ENCODE results near the gene AIFM3. TPM values are rescaled to one million over a fixed set of nuclear protein-coding genes. Genes with fewer than 3 reads are reported as not detected.
A peak's percentile ranks its signal among the peaks of the same experiment; 100 is the strongest.
"Not testable (repeated sequence)": the region's sequence is repeated elsewhere in the genome, so short reads cannot be mapped to it uniquely, and the experiment has no call there.

The AIFM3 gene
- total and polyA plus RNA-seq, 11 donors = 0.25 to 3.0 (median 0.49) TPM; not detected in 2

GRCh38 chr22:20933910-20934309 lies 33.1 kb upstream of the AIFM3 start:
- 92 to 93% (median 92%) methylated on average over 7 of the region's 7 CpGs for WGBS, 4 donors
- Histone ChIP-seq H3K4me3 (no peak overlapping the region), H3K36me3 (peaks cover 0 to 44% (median 35%) of the 10 kb centered on the region in 9 donors), H3K4me1 (peaks cover 0 to 64% (median 27%) of the 10 kb centered on the region in 12 donors), H3K9me3 (no peaks in the 10 kb centered on the region), H3K27me3 (no peaks in the 10 kb centered on the region), H3K27ac (no peak overlapping the region)
- TF ChIP-seq CTCF (IDR thresholded peaks at IDR 0.05) (no peak), POLR2A (IDR thresholded peaks at IDR 0.05) (no peak)
- intact Hi-C loops (cut with DNase I) = loop anchor here in 2 of 10 donors (5.0 to 10.0 kb wide), 2 partner anchors 48 to 49 kb away; partner anchors contain the start of gene LZTR1 (in 1 of the 2)
- ATAC-seq = no peak
- no peak for DNase-seq

DNA sequence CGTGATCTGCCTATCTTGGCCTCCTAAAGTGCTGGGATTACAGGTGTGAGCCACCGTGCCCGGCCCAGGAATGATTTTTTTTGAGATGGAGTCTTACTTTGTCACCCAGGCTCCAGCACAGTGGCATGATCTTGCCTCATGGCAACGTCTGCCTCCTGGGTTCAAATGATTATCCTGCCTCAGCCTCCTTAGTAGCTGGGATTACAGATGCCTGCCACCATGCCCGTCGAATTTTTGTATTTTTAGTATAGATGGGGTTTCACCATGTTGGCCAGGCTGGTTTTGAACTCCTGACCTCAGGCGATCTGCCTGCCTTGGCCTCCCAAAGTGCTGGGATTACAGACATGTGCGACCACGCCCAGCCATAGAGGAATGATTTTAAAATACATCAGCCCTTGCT lies 32.0 kb upstream of the AIFM3 start:
- Histone ChIP-seq H3K36me3 (peaks cover 0 to 44% (median 35%) of the 10 kb centered on the region in 9 donors), H3K4me1 (peaks cover 0 to 64% (median 32%) of the 10 kb centered on the region in 12 donors)
- WGBS, 4 donors = 87 to 96% (median 95%) methylated on average over 9 of the region's 9 CpGs
- not testable (repeated sequence) for H3K27me3 ChIP-seq, H3K27ac ChIP-seq, H3K9me3 ChIP-seq, DNase-seq, H3K4me3 ChIP-seq, ATAC-seq
- intact Hi-C loops (cut with DNase I) = loop anchor here in 1 of 10 donors (10.0 kb wide), 1 partner anchor 50 kb away; no protein-coding TSS in a partner anchor

DNA sequence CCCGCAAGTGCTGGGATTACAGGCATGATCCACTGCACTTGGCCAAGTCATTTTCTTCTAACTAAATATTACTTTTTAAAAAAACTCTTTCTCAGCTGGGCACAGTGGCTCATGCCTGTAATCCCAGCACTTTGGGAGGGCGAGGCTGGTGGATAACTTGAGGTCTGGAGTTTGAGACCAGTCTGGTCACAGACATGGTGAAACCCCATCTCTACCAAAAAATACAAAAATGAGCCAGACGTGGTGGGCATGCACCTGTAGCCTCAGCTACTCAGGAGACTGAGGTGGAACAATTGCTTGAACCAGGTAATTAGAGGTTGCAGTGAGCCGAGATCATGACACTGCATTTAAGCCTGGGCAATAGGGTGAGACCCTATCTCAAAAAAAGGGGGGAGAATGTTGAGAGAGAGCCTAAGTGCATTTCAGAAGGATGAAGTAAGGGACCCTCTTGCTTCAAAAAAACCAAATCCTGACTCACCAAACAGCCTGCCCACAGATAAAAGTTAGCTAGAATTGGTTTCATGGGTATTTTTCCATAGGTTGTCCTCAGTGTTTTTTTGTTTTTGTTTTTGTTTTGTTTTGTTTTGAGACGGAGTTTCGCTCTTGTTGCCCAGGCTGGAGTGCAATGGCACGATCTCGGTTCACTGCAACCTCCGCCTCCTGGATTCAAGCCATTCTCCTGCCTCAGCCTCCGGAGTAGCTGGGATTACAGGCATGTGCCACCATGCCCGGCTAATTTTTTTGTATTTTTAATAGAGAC lies 31.1 kb upstream of the AIFM3 start:
- not testable (repeated sequence) for DNase-seq, H3K27ac ChIP-seq, H3K4me3 ChIP-seq, H3K9me3 ChIP-seq, ATAC-seq, H3K27me3 ChIP-seq
- Histone ChIP-seq H3K36me3 (peaks cover 0 to 44% (median 35%) of the 10 kb centered on the region in 9 donors), H3K4me1 (peaks cover 0 to 73% (median 41%) of the 10 kb centered on the region in 12 donors)
- 84 to 89% (median 88%) methylated on average over 11 of the region's 11 CpGs for WGBS, 4 donors
- intact Hi-C loops (cut with DNase I) = loop anchor here in 1 of 10 donors (10.0 kb wide), 1 partner anchor 51 kb away; no protein-coding TSS in a partner anchor

DNA sequence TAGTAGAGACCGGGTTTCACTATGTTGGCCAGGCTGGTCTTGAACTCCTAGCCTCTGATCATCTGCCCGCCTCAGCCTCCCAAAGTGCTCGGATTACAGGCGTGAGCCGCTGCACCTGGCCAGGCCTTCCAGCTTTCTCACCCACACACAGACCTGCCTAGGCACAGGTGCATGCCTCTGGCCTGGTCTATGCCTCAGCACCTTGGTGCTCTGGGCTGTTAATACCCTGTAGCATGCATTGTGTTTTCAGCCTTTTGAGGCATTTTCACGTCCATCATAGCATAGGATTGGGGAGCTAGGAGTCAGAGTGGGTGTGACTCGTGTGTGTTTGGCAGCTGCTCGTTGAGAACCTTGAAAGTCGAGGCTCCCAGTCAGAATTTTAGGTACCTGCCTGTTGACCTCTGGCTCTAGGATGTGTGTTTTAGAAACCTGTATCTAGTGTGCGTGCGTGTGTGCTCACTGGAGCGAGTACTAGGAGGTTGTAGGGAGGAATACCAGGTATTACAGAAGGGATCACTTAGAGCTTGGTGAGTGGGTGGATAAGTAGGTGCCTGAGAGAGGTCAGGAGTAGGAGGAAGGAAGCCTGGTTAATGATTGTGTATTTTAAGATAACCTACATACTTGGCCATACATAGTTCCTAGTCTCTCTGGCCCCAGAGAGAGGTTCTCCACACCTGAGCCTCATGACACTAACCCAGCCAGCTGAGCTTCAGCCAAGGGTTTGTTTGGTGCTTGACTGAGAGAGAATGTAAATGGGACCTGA lies 29.8 kb upstream of the AIFM3 start:
- intact Hi-C loops (cut with DNase I) = loop anchor here in 1 of 10 donors (10.0 kb wide), 1 partner anchor 52 kb away; no protein-coding TSS in a partner anchor
- peaks cover 0 to 44% (median 35%) of the 10 kb centered on the region in 9 donors for H3K36me3 ChIP-seq
- ATAC-seq (peak in 3 of 4 donors; percentile 15 to 46 (median 37)), DNase-seq (no peak)
- no peaks in the 10 kb centered on the region for H3K9me3 ChIP-seq
- TF ChIP-seq CTCF (IDR thresholded peaks at IDR 0.05) (no peak), POLR2A (IDR thresholded peaks at IDR 0.05) (no peak)
- H3K4me1 ChIP-seq = peaks cover 0 to 65% (median 47%) of the 10 kb centered on the region in 12 donors
- no peak overlapping the region for H3K27ac ChIP-seq
- H3K27me3 ChIP-seq = no peaks in the 10 kb centered on the region
- no peak overlapping the region for H3K4me3 ChIP-seq
- WGBS, 4 donors = 67 to 79% (median 71%) methylated on average over 12 of the region's 12 CpGs
